Mesenchymal stem cell (in vitro differentiated cells and primary cell): ENCODE measurements around the gene LRRC10B.

Source experiments
- DNase-seq: peaks from one replicate; pipeline ENCODE4 v3.0.0-alpha.2; 2013
- H2AFZ ChIP-seq: one replicate; pipeline ENCODE4 v1.6.1; 2013; ENCODE audit warnings: low read depth, mild to moderate bottlenecking, control low read depth, inconsistent platforms, low read length, moderate library complexity
- H2AK5ac ChIP-seq: 2 replicates; pipeline ENCODE4 v1.6.1; 2013; ENCODE audit warnings: low read length, moderate library complexity, mild to moderate bottlenecking, inconsistent platforms; ENCODE audit not compliant: severe bottlenecking
- H2BK120ac ChIP-seq: one replicate; pipeline ENCODE4 v1.6.1; 2013; ENCODE audit warnings: low read depth, mild to moderate bottlenecking, inconsistent platforms, low read length, moderate library complexity
- H2BK12ac ChIP-seq, 2 experiments: one replicate each; pipeline ENCODE4 v1.6.1; 2013; ENCODE audit warnings: inconsistent platforms in 2 of 2, low read length in 2 of 2, mild to moderate bottlenecking in 2 of 2, moderate library complexity in 2 of 2, control low read depth in 1 of 2
- H2BK15ac ChIP-seq: one replicate; pipeline ENCODE4 v1.6.1; 2013; ENCODE audit warnings: mild to moderate bottlenecking, low read depth, inconsistent platforms; ENCODE audit not compliant: poor library complexity, severe bottlenecking
- H2BK5ac ChIP-seq: 2 replicates; pipeline ENCODE4 v1.6.1; 2013; ENCODE audit warnings: low read depth, mild to moderate bottlenecking, low read length, control low read depth, inconsistent platforms; ENCODE audit not compliant: poor library complexity, severe bottlenecking
- H3K14ac ChIP-seq, 2 experiments: one replicate each; pipeline ENCODE4 v1.6.1; 2013; ENCODE audit warnings: inconsistent platforms in 2 of 2, low read length in 2 of 2, control low read depth in 1 of 2, mild to moderate bottlenecking in 1 of 2, moderate library complexity in 1 of 2
- H3K18ac ChIP-seq, 2 experiments: one replicate each; pipeline ENCODE4 v1.6.1; 2013; ENCODE audit warnings: inconsistent platforms in 2 of 2, low read length in 2 of 2, control low read depth in 1 of 2, low read depth in 1 of 2, mild to moderate bottlenecking in 1 of 2
- H3K23ac ChIP-seq, 2 experiments: one replicate each; pipeline ENCODE4 v1.6.1; 2013; ENCODE audit warnings: inconsistent platforms in 2 of 2, low read length in 2 of 2, mild to moderate bottlenecking in 2 of 2, moderate library complexity in 2 of 2, control low read depth in 1 of 2
- H3K27ac ChIP-seq: 2 replicates; pipeline ENCODE4 v1.5.1; 2013; ENCODE audit warnings: mild to moderate bottlenecking, moderate library complexity, low read length, control low read depth, inconsistent platforms; ENCODE audit not compliant: poor library complexity, severe bottlenecking
- H3K27me3 ChIP-seq, 2 experiments: 2 replicates each; pipeline versions ENCODE4 v1.6.1 to v1.7.0; 2013; ENCODE audit warnings: low read length in 2 of 2, mild to moderate bottlenecking in 2 of 2, moderate library complexity in 2 of 2, control low read depth in 1 of 2, inconsistent platforms in 1 of 2; ENCODE audit not compliant: control insufficient read depth in 1 of 2, insufficient read depth in 1 of 2
- H3K36me3 ChIP-seq, 2 experiments: 2 replicates each; pipeline versions ENCODE4 v1.6.1 to v1.7.0; 2013; ENCODE audit warnings: low read length in 2 of 2, control low read depth in 1 of 2, inconsistent platforms in 1 of 2, low read depth in 1 of 2, mild to moderate bottlenecking in 1 of 2; ENCODE audit not compliant: insufficient read depth in 2 of 2, control insufficient read depth in 1 of 2
- H3K4ac ChIP-seq, 2 experiments: one replicate each; pipeline ENCODE4 v1.6.1; 2013; ENCODE audit warnings: inconsistent platforms in 2 of 2, low read length in 2 of 2, mild to moderate bottlenecking in 2 of 2, moderate library complexity in 2 of 2, control low read depth in 1 of 2, low read depth in 1 of 2
- H3K4me1 ChIP-seq: 2 replicates; pipeline ENCODE4 v1.6.1; 2013; ENCODE audit warnings: low read depth, low read length, control low read depth; ENCODE audit not compliant: control insufficient read depth, insufficient read depth
- H3K4me2 ChIP-seq: 2 replicates; pipeline ENCODE4 v1.6.1; 2013; ENCODE audit warnings: low read length, mild to moderate bottlenecking, inconsistent platforms; ENCODE audit not compliant: poor library complexity, severe bottlenecking
- H3K4me3 ChIP-seq, 2 experiments: 2 replicates each; pipeline versions ENCODE4 v1.5.1 to v1.7.0; 2013; ENCODE audit warnings: low read length in 2 of 2, mild to moderate bottlenecking in 2 of 2, control low read depth in 1 of 2, low read depth in 1 of 2; ENCODE audit not compliant: insufficient read depth in 1 of 2
- H3K79me1 ChIP-seq: replicated peaks from 2 replicates; pipeline ENCODE4 v1.6.1; 2013; ENCODE audit warnings: mild to moderate bottlenecking, control low read depth, low read length, inconsistent platforms; ENCODE audit not compliant: poor library complexity, severe bottlenecking
- H3K9ac ChIP-seq: 2 replicates; pipeline ENCODE4 v1.7.0; 2013; ENCODE audit warnings: mild to moderate bottlenecking, low read length, moderate library complexity
- H3K9me3 ChIP-seq: 2 replicates; pipeline ENCODE4 v1.7.0; 2013; ENCODE audit warnings: mild to moderate bottlenecking, low read length; ENCODE audit not compliant: control insufficient read depth
- H4K8ac ChIP-seq: one replicate; pipeline ENCODE4 v1.6.1; 2013; ENCODE audit warnings: inconsistent platforms, mild to moderate bottlenecking, low read length, moderate library complexity
- H4K91ac ChIP-seq: one replicate; pipeline ENCODE4 v1.6.1; 2013; ENCODE audit warnings: mild to moderate bottlenecking, low read length, inconsistent platforms
- WGBS: methylation state at CpG from one replicate; pipeline ENCODE4 v1.1.7; 2013; ENCODE audit warnings: mixed read lengths; 5-methylcytosine and 5-hydroxymethylcytosine counted together

Gene LRRC10B

GRCh38 chr11:61513143-61513765 lies 4.7 kb downstream of the LRRC10B start:
- H3K36me3 ChIP-seq, result no peaks in the 10 kb centered on the region
- H4K8ac ChIP-seq, result no peak overlapping the region
- H4K91ac ChIP-seq, result no peak overlapping the region
- H3K27me3 ChIP-seq, result peaks cover 19 to 61% of the 10 kb centered on the region in 2 experiments
- no peak overlapping the region for H3K4me2 ChIP-seq
- H2BK15ac ChIP-seq, result no peak overlapping the region
- no peaks in the 10 kb centered on the region for H3K9me3 ChIP-seq
- no peak overlapping the region for H3K9ac ChIP-seq
- 81% methylated on average over 10 of the region's 11 CpGs for WGBS
- no peak overlapping the region for H3K23ac ChIP-seq
- no peak overlapping the region for H2AFZ ChIP-seq
- DNase-seq, result no peak
- peaks cover 13% of the 10 kb centered on the region for H3K4me1 ChIP-seq
- H2BK5ac ChIP-seq, result no peak overlapping the region
- H3K14ac ChIP-seq, result no peak overlapping the region
- no peak overlapping the region for H3K4ac ChIP-seq
- H3K18ac ChIP-seq, result no peak overlapping the region
- H2BK12ac ChIP-seq, result no peak overlapping the region
- no peak overlapping the region for H3K27ac ChIP-seq
- no peak overlapping the region for H3K4me3 ChIP-seq
- no peak overlapping the region for H2AK5ac ChIP-seq
- no peak overlapping the region for H2BK120ac ChIP-seq
- no peaks in the 10 kb centered on the region for H3K79me1 ChIP-seq

GRCh38 chr11:61514050-61514917 lies 5.7 kb downstream of the LRRC10B start:
- WGBS, result 70% methylated on average over 9 of the region's 11 CpGs
- H3K4me2 ChIP-seq, result no peak overlapping the region
- peaks cover 17 to 63% of the 10 kb centered on the region in 2 experiments for H3K27me3 ChIP-seq
- no peak overlapping the region for H4K91ac ChIP-seq
- H2AK5ac ChIP-seq, result no peak overlapping the region
- no peak overlapping the region for H3K4ac ChIP-seq
- peaks cover 0 to under 1% of the 10 kb centered on the region in 2 experiments for H3K36me3 ChIP-seq
- H3K9ac ChIP-seq, result no peak overlapping the region
- DNase-seq, result no peak
- no peak overlapping the region for H3K23ac ChIP-seq
- H3K4me3 ChIP-seq, result no peak overlapping the region
- no peak overlapping the region for H3K18ac ChIP-seq
- no peak overlapping the region for H2BK120ac ChIP-seq
- peaks cover 4% of the 10 kb centered on the region for H3K4me1 ChIP-seq
- no peaks in the 10 kb centered on the region for H3K9me3 ChIP-seq
- no peak overlapping the region for H2AFZ ChIP-seq
- no peak overlapping the region for H3K14ac ChIP-seq
- no peak overlapping the region for H2BK12ac ChIP-seq
- no peaks in the 10 kb centered on the region for H3K79me1 ChIP-seq
- no peak overlapping the region for H3K27ac ChIP-seq
- H2BK5ac ChIP-seq, result no peak overlapping the region
- no peak overlapping the region for H2BK15ac ChIP-seq
- no peak overlapping the region for H4K8ac ChIP-seq

GRCh38 chr11:61515686-61516085 lies 7.1 kb downstream of the LRRC10B start:
- Histone ChIP-seq H2BK5ac (no peak overlapping the region), H3K4ac (no peak overlapping the region), H3K23ac (no peak overlapping the region), H3K36me3 (peaks cover 0 to 3% of the 10 kb centered on the region in 2 experiments), H3K14ac (no peak overlapping the region), H2AK5ac (no peak overlapping the region), H2BK12ac (no peak overlapping the region), H3K4me3 (no peak overlapping the region), H2BK120ac (no peak overlapping the region), H4K8ac (peak overlapping the region; percentile 36), H4K91ac (no peak overlapping the region), H3K27me3 (peaks cover 7 to 52% of the 10 kb centered on the region in 2 experiments), H3K79me1 (no peaks in the 10 kb centered on the region), H2AFZ (no peak overlapping the region), H3K9ac (no peak overlapping the region), H3K18ac (no peak overlapping the region), H3K4me2 (no peak overlapping the region), H3K9me3 (no peaks in the 10 kb centered on the region), H3K27ac (no peak overlapping the region), H3K4me1 (peaks cover 1% of the 10 kb centered on the region), H2BK15ac (no peak overlapping the region)
- 76% methylated on average over 8 of the region's 10 CpGs for WGBS
- DNase-seq, result no peak

- Histone ChIP-seq H3K4ac (no peak overlapping the region), H2AFZ (no peak overlapping the region), H3K4me3 (peak overlapping the region in 1 of 2 experiments; percentile 57), H3K79me1 (no peaks in the 10 kb centered on the region), H3K27me3 (peaks cover 3 to 51% of the 10 kb centered on the region in 2 experiments), H4K8ac (no peak overlapping the region), H3K9ac (peak overlapping the region; percentile 54), H4K91ac (no peak overlapping the region), H3K36me3 (peaks cover 0 to 3% of the 10 kb centered on the region in 2 experiments), H2BK15ac (no peak overlapping the region), H3K23ac (no peak overlapping the region), H2BK5ac (no peak overlapping the region), H2BK12ac (no peak overlapping the region), H3K14ac (no peak overlapping the region), H2BK120ac (no peak overlapping the region), H3K4me1 (peaks cover 1% of the 10 kb centered on the region), H2AK5ac (no peak overlapping the region), H3K27ac (no peak overlapping the region), H3K18ac (no peak overlapping the region), H3K9me3 (no peaks in the 10 kb centered on the region), H3K4me2 (no peak overlapping the region)
- no peak for DNase-seq
- 45% methylated on average over 14 of the region's 22 CpGs for WGBS
These were observed 7.6 kb downstream of the LRRC10B start for GRCh38 chr11:61516191-61516590.
